ENCODE measurements around the gene F2RL2. TPM values are rescaled to one million over a fixed set of nuclear protein-coding genes. Genes with fewer than 3 reads are reported as not detected.

The F2RL2 gene
- total RNA-seq, 1 experiment from 2014 or later: not detected

Other genes starting within 250 kb of the F2RL2 start
- 0.95 and 0.98 TPM in 2 replicates for gene IQGAP2, start 220.1 kb downstream of the F2RL2 start, total RNA-seq (2014; rRNA removed; shearing (Covaris generic))
- 6.2 and 7.0 TPM in 2 replicates for gene F2R, start 92.7 kb upstream of the F2RL2 start, total RNA-seq (2014; rRNA removed; shearing (Covaris generic))
- gene F2RL1, start 195.6 kb upstream of the F2RL2 start, total RNA-seq (2014; rRNA removed; shearing (Covaris generic)): 0.74 and 0.77 TPM in 2 replicates
- gene S100Z, start 226.6 kb upstream of the F2RL2 start, total RNA-seq (2014; rRNA removed; shearing (Covaris generic)): not detected in 2 replicates